ENCODE results near the gene KRTAP12-3.

DNA sequence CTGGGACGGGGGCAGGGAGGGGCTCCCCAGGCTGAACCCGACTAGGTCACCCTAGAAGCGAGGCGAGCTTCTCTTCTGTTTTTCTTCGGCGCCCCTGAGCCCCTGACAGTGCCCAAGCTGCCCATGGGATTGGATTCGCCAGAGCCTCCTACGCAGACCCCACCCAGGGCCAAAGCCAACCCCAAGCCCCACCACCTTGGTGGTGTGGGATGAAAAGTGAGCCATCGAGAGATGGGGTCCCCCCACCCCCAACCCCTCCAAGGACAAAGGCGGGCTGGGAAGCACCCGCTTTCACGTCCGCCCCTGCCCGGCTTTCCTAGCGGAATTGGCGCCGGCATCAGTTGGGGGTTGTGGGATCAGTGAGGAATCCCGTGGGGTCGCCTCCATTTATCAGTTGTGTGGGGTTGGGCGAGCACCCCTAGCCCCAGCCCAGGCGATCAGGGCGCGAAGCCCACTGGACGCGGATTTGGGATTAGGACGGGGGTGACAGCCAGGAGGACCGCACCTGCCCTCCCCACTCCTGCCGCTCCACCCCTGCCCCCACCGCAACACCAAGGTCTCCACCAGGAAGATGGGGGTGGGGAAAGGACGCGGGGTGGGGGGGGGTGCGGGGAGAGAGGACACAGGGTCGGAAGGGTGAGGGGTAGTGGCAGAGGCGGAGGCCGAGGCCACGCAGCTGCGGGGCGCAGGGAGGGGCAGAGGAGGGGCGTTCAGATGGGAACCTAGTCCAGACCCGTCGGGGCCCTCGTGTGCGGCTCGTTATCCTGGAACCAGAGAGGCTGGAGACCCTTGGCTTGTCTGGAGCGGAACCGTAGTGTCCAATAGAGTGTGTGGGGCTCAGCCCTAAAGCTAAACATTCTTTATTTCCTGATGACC, 49.2 kb downstream of the KRTAP12-3 start:
- TF ChIP-seq, protein P1, sequence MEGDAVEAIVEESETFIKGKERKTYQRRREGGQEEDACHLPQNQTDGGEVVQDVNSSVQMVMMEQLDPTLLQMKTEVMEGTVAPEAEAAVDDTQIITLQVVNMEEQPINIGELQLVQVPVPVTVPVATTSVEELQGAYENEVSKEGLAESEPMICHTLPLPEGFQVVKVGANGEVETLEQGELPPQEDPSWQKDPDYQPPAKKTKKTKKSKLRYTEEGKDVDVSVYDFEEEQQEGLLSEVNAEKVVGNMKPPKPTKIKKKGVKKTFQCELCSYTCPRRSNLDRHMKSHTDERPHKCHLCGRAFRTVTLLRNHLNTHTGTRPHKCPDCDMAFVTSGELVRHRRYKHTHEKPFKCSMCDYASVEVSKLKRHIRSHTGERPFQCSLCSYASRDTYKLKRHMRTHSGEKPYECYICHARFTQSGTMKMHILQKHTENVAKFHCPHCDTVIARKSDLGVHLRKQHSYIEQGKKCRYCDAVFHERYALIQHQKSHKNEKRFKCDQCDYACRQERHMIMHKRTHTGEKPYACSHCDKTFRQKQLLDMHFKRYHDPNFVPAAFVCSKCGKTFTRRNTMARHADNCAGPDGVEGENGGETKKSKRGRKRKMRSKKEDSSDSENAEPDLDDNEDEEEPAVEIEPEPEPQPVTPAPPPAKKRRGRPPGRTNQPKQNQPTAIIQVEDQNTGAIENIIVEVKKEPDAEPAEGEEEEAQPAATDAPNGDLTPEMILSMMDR (conservative IDR thresholded peaks at IDR 0.05; ENCODE audit: low read length) = no peak
- TF ChIP-seq EZH2phosphoT487 (IDR thresholded peaks at IDR 0.05; ENCODE audit: borderline replicate concordance, low read depth, low read length) = no peak

Measured in OCI-LY7 (cell line).